Vagina (tissue), 2 donors: ENCODE results near the gene ATP5MC3.

Experiments
- POLR2A ChIP-seq, 2 donors: fragments of 450-650 bp; IDR thresholded peaks; one replicate each; pipeline ENCODE4 v1.6.1; 2017; ENCODE audit warnings: antibody characterized with exemption in 2 of 2, mild to moderate bottlenecking in 2 of 2, moderate library complexity in 2 of 2
- TF ChIP-seq, protein P1 (sequence below), 3 experiments: fragments of 450-650 bp in 2 of 3; fragments of 200-600 bp in 1 of 3; sonication (generic) in 1 of 3; IDR thresholded peaks; one replicate each; pipeline ENCODE4 v1.5.1; 2017 to 2019; ENCODE audit warnings: antibody characterized with exemption in 3 of 3, mild to moderate bottlenecking in 2 of 3, moderate library complexity in 2 of 3

DNA sequence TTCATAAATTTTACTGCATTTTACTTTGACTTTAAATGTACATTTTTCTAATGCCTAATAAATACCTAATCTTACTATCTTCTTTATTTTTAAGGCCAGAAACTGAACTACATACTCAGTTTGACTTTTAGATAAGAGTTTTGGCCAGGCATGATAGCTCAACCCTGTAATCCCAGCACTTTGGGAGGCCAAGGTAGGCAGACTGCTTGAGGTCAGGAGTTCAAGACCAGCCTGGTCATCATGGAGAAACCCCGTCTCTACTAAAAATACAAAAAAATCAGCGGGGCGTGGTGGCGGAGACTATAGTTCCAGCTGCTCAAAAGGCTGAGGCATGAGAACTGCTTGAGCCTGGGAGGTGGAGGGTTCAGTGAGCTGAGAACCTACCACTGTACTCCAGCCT, 22.6 kb downstream of the ATP5MC3 start:
- no peak for TF ChIP-seq POLR2A (IDR thresholded peaks at IDR 0.05)
- TF ChIP-seq, protein P1, sequence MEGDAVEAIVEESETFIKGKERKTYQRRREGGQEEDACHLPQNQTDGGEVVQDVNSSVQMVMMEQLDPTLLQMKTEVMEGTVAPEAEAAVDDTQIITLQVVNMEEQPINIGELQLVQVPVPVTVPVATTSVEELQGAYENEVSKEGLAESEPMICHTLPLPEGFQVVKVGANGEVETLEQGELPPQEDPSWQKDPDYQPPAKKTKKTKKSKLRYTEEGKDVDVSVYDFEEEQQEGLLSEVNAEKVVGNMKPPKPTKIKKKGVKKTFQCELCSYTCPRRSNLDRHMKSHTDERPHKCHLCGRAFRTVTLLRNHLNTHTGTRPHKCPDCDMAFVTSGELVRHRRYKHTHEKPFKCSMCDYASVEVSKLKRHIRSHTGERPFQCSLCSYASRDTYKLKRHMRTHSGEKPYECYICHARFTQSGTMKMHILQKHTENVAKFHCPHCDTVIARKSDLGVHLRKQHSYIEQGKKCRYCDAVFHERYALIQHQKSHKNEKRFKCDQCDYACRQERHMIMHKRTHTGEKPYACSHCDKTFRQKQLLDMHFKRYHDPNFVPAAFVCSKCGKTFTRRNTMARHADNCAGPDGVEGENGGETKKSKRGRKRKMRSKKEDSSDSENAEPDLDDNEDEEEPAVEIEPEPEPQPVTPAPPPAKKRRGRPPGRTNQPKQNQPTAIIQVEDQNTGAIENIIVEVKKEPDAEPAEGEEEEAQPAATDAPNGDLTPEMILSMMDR (IDR thresholded peaks at IDR 0.05), result no peak
